ENCODE measurements around the gene C2orf72. TPM values are rescaled to one million over a fixed set of nuclear protein-coding genes. Genes with fewer than 3 reads are reported as not detected.
"Not testable (repeated sequence)": the region's sequence is repeated elsewhere in the genome, so short reads cannot be mapped to it uniquely, and the experiment has no call there.

Gene C2orf72
- total RNA-seq, 4 donors from 2014 or later: 0.19 to 0.54 TPM; not detected in 2

GRCh38 chr2:231058761-231059550 lies 21.6 kb downstream of the C2orf72 start:
- 58 to 72% methylated on average over 3 to 4 of the region's 4 CpGs for WGBS, 2 donors (ENCODE audit: low coverage in 1 of 2)
- TF ChIP-seq EP300 (IDR thresholded peaks at IDR 0.05) (no peak), CTCF (IDR thresholded peaks at IDR 0.05) (no peak), POLR2A (IDR thresholded peaks at IDR 0.05) (no peak), POLR2AphosphoS5 (IDR thresholded peaks at IDR 0.05) (no peak)

GRCh38 chr2:231059756-231060155 lies 22.4 kb downstream of the C2orf72 start:
- no peaks in the 10 kb centered on the region for H3K9me3 ChIP-seq
- H3K36me3 ChIP-seq: peaks cover 2 to 36% of the 10 kb centered on the region in 2 donors
- peaks cover 9 to 38% (median 18%) of the 10 kb centered on the region in 3 donors for H3K4me1 ChIP-seq
- no peak overlapping the region for H3K4me3 ChIP-seq
- no peak for ATAC-seq
- H3K27ac ChIP-seq: no peak overlapping the region
- H3K27me3 ChIP-seq: no peaks in the 10 kb centered on the region
- 76 to 77% methylated on average over 2 of the region's 2 CpGs for WGBS, 2 donors (ENCODE audit: low coverage in 1 of 2)
- TF ChIP-seq EP300 (IDR thresholded peaks at IDR 0.05): no peak
- no peak for TF ChIP-seq POLR2AphosphoS5 (IDR thresholded peaks at IDR 0.05)
- TF ChIP-seq CTCF (IDR thresholded peaks at IDR 0.05): no peak
- TF ChIP-seq POLR2A (IDR thresholded peaks at IDR 0.05): no peak

More at GRCh38 chr2:231058761-231059550, 21.6 kb downstream of the C2orf72 start:
- ATAC-seq: no peak
- no peak overlapping the region for H3K4me3 ChIP-seq
- H3K27ac ChIP-seq: no peak overlapping the region
- H3K4me1 ChIP-seq: peaks cover 9 to 38% (median 18%) of the 10 kb centered on the region in 3 donors
- no peaks in the 10 kb centered on the region for H3K9me3 ChIP-seq
- no peaks in the 10 kb centered on the region for H3K27me3 ChIP-seq
- peaks cover 2 to 28% of the 10 kb centered on the region in 2 donors for H3K36me3 ChIP-seq

GRCh38 chr2:231062776-231063175 lies 25.5 kb downstream of the C2orf72 start:
- no peaks in the 10 kb centered on the region for H3K27me3 ChIP-seq
- H3K4me1 ChIP-seq: peaks cover 9 to 28% (median 15%) of the 10 kb centered on the region in 3 donors
- no peak for ATAC-seq
- no peaks in the 10 kb centered on the region for H3K9me3 ChIP-seq
- no peak overlapping the region for H3K27ac ChIP-seq
- 88 to 92% methylated on average over 2 to 3 of the region's 3 CpGs for WGBS, 2 donors (ENCODE audit: low coverage in 1 of 2)
- TF ChIP-seq EP300 (IDR thresholded peaks at IDR 0.05) (no peak), POLR2AphosphoS5 (IDR thresholded peaks at IDR 0.05) (no peak), POLR2A (IDR thresholded peaks at IDR 0.05) (no peak), CTCF (IDR thresholded peaks at IDR 0.05) (no peak)
- H3K36me3 ChIP-seq: peaks cover 2 to 67% of the 10 kb centered on the region in 2 donors
- no peak overlapping the region for H3K4me3 ChIP-seq

- no peak overlapping the region for H3K4me3 ChIP-seq
- H3K4me1 ChIP-seq: peaks cover 6 to 22% (median 9%) of the 10 kb centered on the region in 3 donors
- WGBS, 2 donors (ENCODE audit: low coverage in 1 of 2): 95 to 100% methylated on average over 1 of the region's 1 CpG
- no peak for ATAC-seq
- no peaks in the 10 kb centered on the region for H3K9me3 ChIP-seq
- no peak for TF ChIP-seq EP300 (IDR thresholded peaks at IDR 0.05)
- TF ChIP-seq POLR2A (IDR thresholded peaks at IDR 0.05): no peak
- peaks cover 2 to 72% of the 10 kb centered on the region in 2 donors for H3K36me3 ChIP-seq
- H3K27me3 ChIP-seq: no peaks in the 10 kb centered on the region
- H3K27ac ChIP-seq: no peak overlapping the region
Observed at GRCh38 chr2:231063347-231063746, 26.0 kb downstream of the C2orf72 start.

- Histone ChIP-seq H3K9me3 (no peaks in the 10 kb centered on the region), H3K4me3 (no peak overlapping the region), H3K4me1 (no peaks in the 10 kb centered on the region), H3K36me3 (peaks cover 2 to 98% of the 10 kb centered on the region in 2 donors), H3K27me3 (no peaks in the 10 kb centered on the region), H3K27ac (no peak overlapping the region)
- no peak for ATAC-seq
- WGBS, 2 donors (ENCODE audit: low coverage in 1 of 2): 100% methylated on average over 1 of the region's 1 CpG
- TF ChIP-seq POLR2AphosphoS5 (IDR thresholded peaks at IDR 0.05) (no peak), EP300 (IDR thresholded peaks at IDR 0.05) (no peak), CTCF (IDR thresholded peaks at IDR 0.05) (no peak), POLR2A (IDR thresholded peaks at IDR 0.05) (no peak)
Observed at GRCh38 chr2:231065966-231066365, 28.6 kb downstream of the C2orf72 start.

- ATAC-seq, H3K4me3 ChIP-seq, H3K27ac ChIP-seq, H3K4me1 ChIP-seq, H3K9me3 ChIP-seq, H3K27me3 ChIP-seq: not testable (repeated sequence)
- 91 to 92% methylated on average over 8 of the region's 8 CpGs for WGBS, 2 donors (ENCODE audit: low coverage in 1 of 2)
- H3K36me3 ChIP-seq: peaks cover 5 to 97% of the 10 kb centered on the region in 2 donors
Observed at GRCh38 chr2:231067531-231067930, 30.2 kb downstream of the C2orf72 start.

Measured in gastroesophageal sphincter (tissue), 4 donors.